Ureter (tissue), 1 donor: ENCODE data around the gene RAC2. TPM values are rescaled to one million over a fixed set of nuclear protein-coding genes. Genes with fewer than 3 reads are reported as not detected.
A peak's percentile ranks its signal among the peaks of the same experiment; 100 is the strongest.

Experiments
- DNase-seq: peaks from one replicate; pipeline ENCODE4 v3.0.0-alpha.2; 2020; ENCODE audit warnings: low spot score
- total RNA-seq: library from RNA; stranded (reverse); gene quantifications from one replicate; pipeline ENCODE4 v1.2.4, GENCODE V29; 2023
- donor health status: DM: yes; HTN: yes; CAD: no.

RAC2 gene
- 30.4 TPM for total RNA-seq

DNA sequence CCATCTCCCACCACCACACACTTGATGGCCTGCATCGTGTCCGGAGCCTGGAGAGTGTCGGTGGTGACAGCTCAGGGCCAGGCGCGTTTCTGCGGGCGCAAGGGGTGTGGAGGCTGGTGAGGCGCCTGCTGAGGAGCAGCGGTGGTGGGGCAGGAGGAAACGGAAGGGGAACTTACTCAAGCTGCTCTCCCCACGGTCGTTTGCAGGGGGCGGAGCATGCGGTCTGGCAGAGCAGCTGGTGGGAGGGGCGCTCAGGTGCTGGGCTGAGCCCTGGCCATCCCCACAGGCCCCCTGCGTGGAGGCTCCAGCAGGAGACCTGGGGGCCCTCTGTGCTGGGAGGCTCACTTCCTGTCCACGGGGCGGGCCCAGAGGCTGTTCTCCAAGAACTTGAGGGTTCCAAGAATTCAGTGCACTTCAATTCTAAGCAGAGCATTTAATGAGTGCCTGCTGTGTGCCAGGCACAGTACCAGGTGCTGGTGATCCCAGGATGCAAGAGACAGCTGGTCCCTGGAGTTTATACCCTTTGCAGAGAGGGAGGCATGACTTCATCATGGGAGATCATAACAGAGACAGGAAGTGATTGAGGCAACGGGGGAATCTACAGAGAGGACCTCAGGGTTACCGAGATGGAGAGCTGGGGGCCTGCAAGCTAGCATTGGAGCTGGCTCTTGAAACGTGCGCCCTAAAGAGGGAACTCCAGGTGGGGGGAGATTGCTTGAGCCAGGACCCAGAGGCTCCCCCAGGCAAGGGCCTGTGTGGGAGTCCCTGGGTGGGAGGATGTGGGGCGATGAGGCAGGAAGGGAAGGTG, at the start of gene RAC2:
Gene RAC2 (minus strand): TSS at position 156 of the 808 bp plus-strand sequence. CDS start 121 bp downstream, at position 35.
- peak; percentile 83 for DNase-seq

DNA sequence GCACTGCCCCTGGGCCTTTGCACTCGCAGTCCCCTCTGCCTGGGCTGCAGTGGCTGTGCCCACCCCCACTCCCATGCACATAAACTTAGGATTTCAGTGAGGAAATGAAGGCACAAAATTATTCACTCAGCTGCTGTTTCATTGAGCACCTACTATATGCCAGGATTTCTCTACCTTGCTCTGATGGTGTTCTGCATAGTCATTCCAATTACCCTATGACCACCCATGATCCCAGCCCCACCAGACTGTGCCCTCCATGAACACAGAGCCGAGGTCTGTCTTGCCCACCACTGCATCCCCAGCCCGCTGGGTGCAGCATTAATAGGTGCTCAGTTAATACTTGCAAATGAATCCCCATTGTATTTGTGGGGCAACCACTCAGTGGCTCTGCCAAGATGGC, 49.1 kb upstream of the RAC2 start:
- DNase-seq: no peak

DNA sequence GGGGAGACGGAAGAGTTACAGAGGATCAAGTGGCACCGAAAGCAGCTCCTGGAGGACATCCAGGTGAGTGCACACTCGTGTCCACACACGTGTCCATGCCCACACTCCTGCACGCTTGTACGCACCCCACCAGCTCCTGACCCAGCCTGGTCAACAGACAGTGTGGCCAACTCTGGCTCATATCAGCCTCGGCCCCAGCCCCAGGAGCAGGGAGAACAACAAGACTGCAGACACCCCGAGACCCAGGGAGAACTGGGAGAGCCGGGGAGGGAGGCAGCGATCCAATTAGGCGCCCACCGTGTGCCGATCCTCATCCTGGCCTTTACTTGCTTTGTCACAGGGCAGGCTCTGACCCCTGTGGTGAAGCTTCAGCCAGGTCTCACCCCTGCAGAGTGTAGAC, 48.6 kb upstream of the RAC2 start:
- no peak for DNase-seq

DNA sequence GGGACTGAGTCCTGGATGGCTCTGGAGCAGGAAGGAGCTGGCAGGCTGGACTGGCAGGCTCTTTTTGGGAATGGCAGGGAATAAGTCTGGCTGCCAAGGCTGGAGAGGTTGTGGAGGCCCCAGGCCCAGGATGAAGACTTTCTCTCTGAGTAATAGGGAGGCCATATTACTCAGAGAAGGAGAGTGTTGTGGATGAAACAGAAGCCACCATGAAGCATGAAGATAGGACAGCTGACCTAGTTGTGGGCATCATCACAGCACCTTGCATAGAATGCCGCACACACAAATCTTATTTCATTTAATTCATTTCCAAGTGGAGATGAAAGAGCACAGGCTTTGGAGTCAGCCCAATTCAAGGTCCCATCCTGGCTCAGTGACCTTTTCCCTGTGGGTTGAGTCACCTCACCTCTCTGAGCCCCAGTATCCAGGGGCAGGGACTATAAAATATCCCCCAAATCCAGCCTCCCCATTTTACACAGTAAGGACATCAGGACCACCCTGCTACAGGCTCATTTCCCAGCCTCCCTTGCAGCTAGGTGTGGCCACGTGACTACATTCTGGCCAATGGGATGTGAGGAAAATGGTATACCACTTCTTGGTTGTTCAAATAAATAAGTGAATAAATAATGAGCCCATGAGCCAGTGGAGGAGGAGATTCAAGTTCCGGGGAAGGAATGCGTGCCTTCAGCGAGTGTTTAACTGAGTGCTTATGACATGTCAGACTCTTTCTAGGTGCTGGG, 47.7 kb upstream of the RAC2 start:
- no peak for DNase-seq

DNA sequence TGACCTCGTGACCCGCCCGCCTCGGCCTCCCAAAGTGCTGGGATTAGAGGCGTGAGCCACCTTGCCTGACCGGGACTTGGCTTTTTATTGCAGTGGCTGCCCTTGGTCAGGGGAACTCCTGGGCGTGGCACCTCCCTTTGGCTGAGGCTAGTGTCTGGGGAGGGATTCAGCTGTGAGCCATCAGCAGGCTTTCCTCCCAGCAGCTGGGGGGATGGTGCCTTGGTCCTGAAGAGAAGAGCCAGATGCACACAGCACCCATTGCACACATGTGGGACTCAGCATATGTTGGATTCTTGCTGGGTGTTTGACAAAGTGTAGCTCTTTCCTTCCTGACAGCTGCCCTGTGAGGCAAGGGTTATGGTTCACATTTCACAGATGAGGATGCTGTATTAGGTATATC, 46.7 kb upstream of the RAC2 start:
- DNase-seq: no peak

DNA sequence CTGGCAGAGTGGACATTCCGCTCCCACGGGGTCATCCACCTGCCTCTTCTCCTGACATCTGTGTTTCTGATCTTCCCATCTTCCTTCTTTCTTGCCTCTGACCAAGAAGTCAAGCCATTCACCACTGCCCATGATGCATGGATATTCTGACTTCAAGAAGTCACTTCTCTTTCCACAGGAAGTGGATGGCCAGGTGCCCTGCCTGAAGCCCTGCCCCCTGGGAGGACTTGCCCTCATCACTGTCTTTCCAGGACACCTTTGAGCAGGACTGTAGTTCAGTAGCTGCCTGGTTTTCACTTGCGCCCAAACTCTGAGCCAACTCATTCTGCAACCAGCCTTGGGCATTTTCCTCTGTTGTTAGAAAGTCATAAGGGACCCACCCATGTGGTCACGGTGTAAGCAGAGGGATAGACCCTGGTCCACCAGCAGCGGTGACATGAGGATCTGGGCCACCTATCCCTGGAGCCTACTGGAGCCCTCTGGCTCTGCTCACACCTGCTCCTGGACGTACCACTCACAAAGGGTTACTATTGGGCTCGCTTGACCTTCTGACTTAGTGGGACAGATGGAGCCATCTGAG, 45.2 kb upstream of the RAC2 start:
- no peak for DNase-seq

DNA sequence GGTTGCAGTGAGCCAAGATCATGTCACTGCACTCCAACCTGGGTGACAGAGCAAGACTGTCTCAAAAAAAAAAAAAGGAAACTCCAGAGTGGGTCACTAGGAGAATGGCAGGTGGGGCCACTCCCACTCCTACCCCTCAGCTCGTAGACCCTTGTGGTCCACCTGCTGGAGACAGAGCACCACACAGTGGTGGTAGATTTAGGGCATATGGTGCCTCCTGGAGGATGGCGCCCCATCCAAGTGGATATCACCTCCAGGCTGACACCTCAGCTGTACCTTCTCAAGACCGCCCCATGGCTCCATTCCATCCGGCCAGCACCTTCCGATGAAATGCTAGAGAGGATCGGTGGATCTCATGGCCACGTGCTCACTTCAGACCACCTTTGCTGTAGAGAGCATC, 44.5 kb upstream of the RAC2 start:
- no peak for DNase-seq

DNA sequence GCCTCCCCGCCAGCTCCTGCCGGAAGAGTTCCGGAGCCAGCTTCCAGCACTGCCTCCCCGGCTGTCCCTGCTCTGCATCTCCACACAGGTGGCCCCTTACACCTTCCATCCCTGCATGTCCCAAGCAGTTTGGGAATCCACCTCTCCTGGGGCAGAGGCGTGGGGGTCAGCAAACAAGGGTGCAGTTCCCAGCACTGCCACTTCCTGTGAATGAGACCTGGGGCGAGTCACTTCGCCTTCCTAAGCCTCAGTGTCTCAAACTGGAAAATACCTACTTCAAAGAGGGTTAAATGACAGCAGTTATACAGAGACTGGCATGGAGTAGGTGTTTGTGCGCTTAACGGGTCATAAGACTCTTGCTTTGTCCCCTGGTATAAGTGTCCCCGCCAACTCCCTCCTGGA, 43.5 kb upstream of the RAC2 start:
- no peak for DNase-seq

DNA sequence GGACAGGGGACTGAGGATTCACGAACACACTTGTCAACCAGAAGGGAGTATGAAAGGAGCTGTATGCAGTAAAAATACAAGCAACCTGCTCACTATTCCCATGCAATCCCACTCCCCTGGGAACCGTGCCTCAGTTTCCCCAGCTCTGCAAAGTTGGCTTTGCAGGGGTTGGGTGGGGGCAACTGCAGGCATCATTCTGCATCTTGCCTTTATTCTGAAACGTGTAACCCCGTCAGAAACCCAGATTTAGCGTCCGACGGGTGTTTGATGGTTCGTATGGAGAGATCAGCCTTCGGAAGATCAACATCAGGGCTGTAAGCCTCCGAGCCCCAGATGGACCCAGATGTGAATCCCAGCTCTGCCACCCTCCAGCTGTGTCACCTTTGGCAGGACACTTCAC, 41.9 kb upstream of the RAC2 start:
- DNase-seq: no peak

DNA sequence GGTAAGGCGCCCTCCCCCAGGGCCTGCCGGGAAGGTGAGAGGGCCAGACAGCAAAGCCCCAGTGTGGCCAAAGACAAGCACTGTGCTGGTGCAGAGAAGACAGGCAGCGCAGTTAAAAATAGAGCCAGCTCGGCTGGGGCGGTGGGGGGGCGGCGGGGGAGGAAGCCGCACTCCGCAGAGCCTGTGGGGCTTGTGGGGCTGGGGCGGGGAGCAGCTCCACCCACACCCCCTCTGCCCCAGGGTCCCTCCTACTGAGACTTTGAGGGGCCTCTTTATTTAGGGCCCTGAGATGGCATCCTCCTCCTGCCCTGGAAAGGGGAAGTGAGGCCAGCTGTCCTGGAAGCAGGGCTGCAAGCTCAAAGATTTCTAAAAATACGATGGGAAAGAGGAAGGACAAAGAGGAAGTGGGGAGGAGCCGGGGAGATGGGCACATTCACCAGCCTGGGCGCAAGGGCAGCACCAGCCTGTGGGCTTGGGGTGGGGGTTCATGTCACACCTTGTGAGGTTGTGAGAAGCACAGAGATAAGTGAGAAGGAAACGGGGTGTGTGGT, 40.8 kb upstream of the RAC2 start:
- DNase-seq: no peak

DNA sequence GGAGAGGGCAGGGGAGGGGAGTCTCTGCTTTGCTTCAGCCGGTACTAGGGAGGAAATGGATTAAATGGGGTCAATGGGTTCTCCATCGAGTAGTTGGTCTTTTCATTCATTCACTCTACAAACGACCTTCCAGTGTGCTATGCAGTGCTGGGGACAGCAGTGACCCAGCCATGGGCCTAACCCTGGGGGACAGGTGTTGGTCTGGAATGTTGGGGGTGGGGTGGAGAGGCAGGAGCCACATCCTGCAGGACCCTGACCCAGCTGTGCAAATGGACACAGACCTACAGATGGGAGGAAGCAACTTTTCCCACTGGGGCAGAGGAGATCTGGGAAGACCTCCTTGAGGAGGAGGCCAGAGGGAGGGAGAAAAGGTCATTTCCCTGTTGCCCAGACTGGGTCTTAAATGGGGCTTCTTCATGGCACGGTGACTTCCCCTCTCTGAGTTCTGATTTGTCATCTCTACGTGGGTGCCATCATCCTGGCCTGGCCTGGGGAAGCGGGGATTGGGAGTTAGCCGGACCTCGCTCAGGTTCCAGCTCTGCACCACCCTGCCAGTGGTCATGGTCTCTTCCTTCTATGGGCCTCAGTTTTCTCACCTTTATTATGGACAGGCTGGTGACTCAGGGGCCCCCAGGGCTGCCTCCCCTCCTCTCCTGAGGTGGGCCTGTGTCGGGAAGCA, 40.2 kb upstream of the RAC2 start:
- DNase-seq: no peak

DNA sequence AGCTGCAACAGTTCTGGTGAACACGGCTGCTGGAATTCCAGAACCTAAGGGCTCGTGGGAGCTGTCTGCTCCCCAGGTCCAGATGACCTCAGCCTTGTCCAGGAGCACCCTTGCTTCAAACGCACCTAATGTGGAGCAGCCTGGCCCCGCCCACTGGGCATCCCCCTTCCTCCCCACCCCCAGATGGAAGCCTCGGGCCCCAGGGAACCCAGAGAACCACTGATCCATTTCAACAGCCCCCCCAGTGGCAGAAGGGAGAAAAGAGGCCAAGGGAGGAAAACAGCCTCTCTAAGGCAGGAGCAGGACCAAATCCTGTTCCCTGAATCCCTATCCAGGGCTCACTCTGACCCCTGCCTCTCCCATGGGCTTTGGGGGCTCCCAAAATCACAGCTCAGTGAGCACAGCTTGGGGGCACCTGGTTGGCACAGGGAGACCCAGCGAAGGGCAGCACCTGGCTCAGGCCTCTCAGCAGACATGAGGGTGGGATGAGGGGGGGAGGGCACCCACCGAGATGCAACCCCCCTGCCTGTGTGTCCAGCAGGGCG, 39.4 kb upstream of the RAC2 start:
- DNase-seq: no peak

DNA sequence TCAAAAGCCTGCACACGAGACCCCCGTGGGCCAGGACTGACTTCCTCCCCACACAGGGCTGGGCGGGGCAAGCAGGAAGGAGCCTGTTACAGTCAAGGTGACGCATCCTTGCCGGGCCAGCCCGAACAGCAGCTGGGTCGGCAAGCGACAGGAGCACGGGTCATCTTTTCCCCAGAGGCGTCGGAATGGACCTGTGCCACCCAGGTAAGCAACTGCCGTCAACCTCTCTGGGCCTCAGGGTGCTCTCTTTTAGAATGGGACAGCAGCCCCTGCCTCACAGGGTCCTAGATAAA, 38.3 kb upstream of the RAC2 start, which contains the start of gene CYTH4:
Gene CYTH4 (plus strand): TSS at position 124 of the 293 bp plus-strand sequence. CDS start 62 bp downstream, at position 186.
- DNase-seq: peak; percentile 78

DNA sequence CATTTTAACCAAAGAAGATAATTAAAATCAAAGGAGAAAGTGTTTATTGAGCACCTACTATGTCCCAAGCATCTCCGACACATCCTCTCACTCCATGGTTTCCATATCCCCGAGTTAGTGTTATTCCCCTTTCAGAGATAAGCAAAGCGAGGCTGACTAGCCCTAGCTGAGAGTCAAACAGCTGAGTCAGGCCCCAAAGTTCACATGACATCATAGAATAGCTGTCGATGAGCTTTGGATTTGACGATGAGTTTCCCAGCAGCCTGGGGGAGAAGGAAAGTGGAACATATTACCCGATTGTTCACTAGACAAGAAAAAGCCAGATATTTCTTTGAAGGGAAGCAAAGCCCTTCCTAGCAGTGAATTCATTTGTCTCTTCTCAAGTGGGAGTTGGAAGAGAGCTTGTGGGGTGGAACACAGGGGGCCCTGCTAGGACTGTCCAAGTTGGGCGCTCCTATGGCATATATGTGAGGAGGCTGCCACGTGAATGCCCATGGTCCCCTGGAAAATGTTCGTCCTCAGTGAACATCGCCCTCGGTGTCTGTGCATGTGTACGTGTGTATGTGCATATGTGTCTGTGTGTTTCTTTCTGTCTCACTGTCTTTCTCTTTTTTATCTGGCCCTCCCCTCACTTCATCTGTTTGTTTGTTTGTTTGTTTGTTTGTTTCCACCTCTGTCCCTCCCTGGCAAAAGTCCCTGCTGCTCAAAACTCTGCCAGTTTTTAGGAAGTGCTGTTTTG, 37.7 kb upstream of the RAC2 start:
- DNase-seq: no peak

DNA sequence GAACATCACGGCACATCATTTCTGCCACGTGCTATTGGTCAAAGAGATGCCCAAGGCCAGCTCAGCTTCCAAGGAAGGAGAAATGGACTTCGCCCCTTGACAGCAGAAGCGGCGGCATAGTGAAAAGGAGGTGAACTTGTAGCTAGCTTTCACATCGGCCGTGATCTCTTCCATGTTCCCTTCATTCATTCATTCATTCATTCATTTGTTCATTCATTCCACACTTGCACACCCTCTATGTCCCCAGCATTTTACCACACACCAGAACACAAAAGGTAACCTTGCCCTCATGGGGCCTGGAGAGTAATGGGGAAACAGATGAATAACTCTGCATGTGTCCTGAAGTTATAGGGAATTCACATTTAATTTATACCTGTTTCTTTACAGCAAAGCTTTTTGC, 37.1 kb upstream of the RAC2 start:
- DNase-seq: no peak

DNA sequence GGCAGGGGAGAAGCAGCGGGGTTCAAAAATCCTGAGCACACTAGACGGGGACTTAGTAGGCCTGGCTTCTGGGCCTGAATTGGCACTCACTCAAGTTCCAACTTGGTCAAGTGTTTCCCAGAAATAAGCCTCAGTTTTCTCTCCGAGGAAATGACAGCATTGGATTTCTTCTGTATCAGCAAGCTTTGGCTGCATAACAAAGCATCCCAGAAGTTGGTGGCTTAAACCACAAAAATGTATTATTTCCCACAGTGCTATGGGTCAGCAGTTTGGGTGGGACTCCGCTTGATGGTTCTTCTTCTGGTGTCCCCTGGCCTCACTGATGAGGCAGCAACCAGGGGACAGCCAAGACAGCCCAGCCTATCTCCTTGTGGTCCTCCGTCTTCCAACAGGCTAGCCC, 36.6 kb upstream of the RAC2 start:
- DNase-seq: no peak

DNA sequence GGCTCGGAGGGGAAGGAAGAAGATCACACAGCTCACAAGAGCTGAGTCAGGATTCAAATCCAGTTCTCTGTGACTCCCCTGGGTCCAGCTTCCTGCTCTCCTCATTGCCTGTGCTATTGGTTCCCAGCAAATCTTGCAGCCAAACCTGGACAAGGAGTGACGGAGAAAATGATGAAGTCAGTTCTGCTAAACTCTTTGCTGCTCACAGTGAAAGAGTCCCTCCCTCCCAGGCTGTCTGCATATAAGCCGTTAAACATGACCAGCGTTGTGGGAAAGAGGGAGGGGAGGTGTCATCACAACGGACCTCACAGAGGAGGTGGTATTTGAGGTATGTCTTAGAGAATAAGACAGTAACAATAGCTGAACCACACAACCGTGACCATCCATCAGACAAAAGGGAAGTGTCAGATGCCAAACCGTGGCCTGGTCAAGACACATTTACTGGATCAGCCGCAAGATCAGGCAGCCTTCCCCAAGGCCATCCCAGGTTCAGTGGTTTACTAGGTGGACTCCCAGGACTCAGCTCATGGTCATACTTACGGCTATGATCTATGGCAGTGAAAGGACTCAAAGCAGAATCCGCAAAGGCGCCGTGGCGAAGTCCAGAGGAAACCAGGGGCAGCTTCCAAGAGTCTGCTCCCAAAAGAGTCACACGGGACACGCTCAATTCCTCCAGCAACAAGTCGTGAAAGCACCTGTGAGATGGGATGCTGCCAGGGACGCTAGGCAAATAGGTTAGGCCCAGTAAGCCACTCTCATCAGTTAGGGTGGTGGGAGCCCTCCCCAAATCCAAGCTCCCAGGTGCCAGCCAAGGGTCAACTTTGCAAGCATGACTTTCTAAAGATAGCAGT, 35.5 kb upstream of the RAC2 start:
- DNase-seq: no peak

DNA sequence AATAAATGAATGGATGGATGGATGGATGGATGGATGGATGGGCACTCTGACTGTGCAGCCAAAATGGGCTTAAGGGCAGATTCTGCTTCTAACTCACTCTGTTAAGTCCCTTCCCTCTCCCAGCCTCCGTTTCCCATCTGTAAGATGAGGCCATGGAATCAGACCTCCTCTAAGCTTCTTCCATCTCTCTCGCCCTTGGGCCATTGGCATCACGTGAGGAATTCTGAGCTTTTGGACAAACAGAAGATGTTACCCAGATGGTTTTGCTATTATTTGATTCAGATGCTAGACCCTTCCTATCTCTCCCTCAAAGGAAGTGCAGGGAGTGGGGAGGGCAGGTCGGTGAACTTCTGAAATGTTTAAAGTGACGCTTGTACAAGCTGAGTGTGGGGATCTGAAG, 34.2 kb upstream of the RAC2 start:
- no peak for DNase-seq

DNA sequence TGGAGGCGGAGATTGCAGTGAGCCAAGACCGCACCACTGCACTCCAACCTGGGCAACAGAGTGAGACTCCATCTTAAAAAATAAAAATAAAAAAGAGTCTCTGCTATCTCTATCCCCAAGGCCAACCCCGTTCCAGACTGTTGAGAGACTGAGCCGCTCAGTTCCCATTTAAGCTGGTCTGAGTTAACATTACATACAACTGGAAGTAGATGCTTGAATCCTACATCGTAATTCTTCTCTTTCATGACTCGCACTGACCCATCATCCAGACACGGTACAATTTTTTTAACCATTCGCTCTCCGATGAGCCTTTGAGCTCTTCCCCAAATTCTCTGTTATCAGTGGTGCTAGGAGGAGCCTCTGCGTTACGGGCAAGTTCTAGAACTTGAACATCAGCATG, 33.3 kb upstream of the RAC2 start:
- no peak for DNase-seq

DNA sequence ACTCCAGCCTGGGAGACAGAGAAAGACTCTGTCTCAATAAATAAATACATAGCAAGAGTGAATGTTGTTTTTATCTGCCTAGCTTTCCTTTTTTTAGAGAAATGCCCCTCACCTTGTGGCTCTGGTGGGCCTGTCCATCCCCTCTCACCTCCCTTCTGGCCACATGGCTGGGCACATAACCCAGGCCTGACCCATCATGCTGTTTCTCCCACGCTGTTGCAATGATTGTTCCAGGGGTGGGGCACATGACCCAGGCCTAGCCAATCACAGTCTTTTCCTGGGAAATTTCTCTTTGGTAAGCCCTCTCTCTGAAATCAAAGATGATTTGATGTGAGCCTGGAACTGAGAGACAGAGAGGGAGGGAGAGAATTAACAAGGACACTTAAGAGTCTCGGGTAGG, 32.7 kb upstream of the RAC2 start:
- no peak for DNase-seq
